IPS-NIHi11 (cell line): Measurements from ENCODE around the gene EZR.
A peak's percentile ranks its signal among the peaks of the same experiment; 100 is the strongest.
"Not testable (repeated sequence)": the region's sequence is repeated elsewhere in the genome, so short reads cannot be mapped to it uniquely, and the experiment has no call there.

Source experiments
- DNase-seq: peaks from one replicate; pipeline ENCODE4 v3.0.0; 2012; ENCODE audit warnings: mixed read lengths, low spot score

EZR gene

GRCh38 chr6:158841358-158841757 is 22.2 kb upstream of the EZR start:
- no peak for DNase-seq

GRCh38 chr6:158840465-158840864 is 21.3 kb upstream of the EZR start:
- DNase-seq = no peak

- no peak for DNase-seq
These were observed 20.6 kb upstream of the EZR start for GRCh38 chr6:158839796-158840195.

- DNase-seq = not testable (repeated sequence)
These were observed 19.6 kb upstream of the EZR start for GRCh38 chr6:158838790-158839189.

GRCh38 chr6:158837684-158838625 is 18.8 kb upstream of the EZR start:
- DNase-seq = no peak

- no peak for DNase-seq
These were observed 17.6 kb upstream of the EZR start for GRCh38 chr6:158836625-158837311.

GRCh38 chr6:158835616-158836221 is 16.6 kb upstream of the EZR start:
- no peak for DNase-seq

GRCh38 chr6:158834675-158835385 is 15.7 kb upstream of the EZR start:
- DNase-seq = no peak

- not testable (repeated sequence) for DNase-seq
These were observed 13.6 kb upstream of the EZR start for GRCh38 chr6:158832807-158833206.

GRCh38 chr6:158832026-158832425 is 12.9 kb upstream of the EZR start:
- no peak for DNase-seq

GRCh38 chr6:158831571-158831970 is 12.4 kb upstream of the EZR start:
- no peak for DNase-seq

- DNase-seq = no peak
These were observed 11.6 kb upstream of the EZR start for GRCh38 chr6:158830736-158831135.

GRCh38 chr6:158828807-158829206 is 9.6 kb upstream of the EZR start:
- DNase-seq = no peak

GRCh38 chr6:158826819-158827501 is 7.8 kb upstream of the EZR start:
- DNase-seq = no peak

GRCh38 chr6:158825951-158826306 is 6.8 kb upstream of the EZR start:
- no peak for DNase-seq

- DNase-seq = no peak
These were observed 6.1 kb upstream of the EZR start for GRCh38 chr6:158825038-158825950.

- not testable (repeated sequence) for DNase-seq
These were observed 4.4 kb upstream of the EZR start for GRCh38 chr6:158823616-158824015.

- no peak for DNase-seq
These were observed 932 bp upstream of the EZR start for GRCh38 chr6:158819977-158820622.

GRCh38 chr6:158818581-158819212 is 471 bp downstream of the EZR start:
- DNase-seq = peak; percentile 75
